GM19193 (cell line): ENCODE results near the gene LSR.

Experiments used
- POLR2A ChIP-seq: IDR thresholded peaks from 4 replicates; pipeline ENCODE4 v1.6.1; 2011; ENCODE audit not compliant: insufficient read depth, insufficient read length; ENCODE audit errors: extremely low read depth

LSR gene

GRCh38 chr19:35229601-35230000, 19.2 kb upstream of the LSR start:
- TF ChIP-seq POLR2A, result no peak

GRCh38 chr19:35231956-35232645, 16.7 kb upstream of the LSR start:
- no peak for TF ChIP-seq POLR2A

GRCh38 chr19:35232912-35233311, 15.9 kb upstream of the LSR start:
- TF ChIP-seq POLR2A, result no peak

- no peak for TF ChIP-seq POLR2A
These were observed 12.0 kb upstream of the LSR start for GRCh38 chr19:35236638-35237400.

- no peak for TF ChIP-seq POLR2A
These were observed 8.5 kb upstream of the LSR start for GRCh38 chr19:35240327-35240726.

GRCh38 chr19:35241417-35241816, 7.4 kb upstream of the LSR start:
- TF ChIP-seq POLR2A, result no peak

GRCh38 chr19:35246466-35247092, 2.2 kb upstream of the LSR start:
- TF ChIP-seq POLR2A, result no peak

- TF ChIP-seq POLR2A, result no peak
These were observed 1.1 kb upstream of the LSR start for GRCh38 chr19:35247526-35248309.

- TF ChIP-seq POLR2A, result no peak
These were observed 495 bp downstream of the LSR start for GRCh38 chr19:35249146-35249847.

- no peak for TF ChIP-seq POLR2A
These were observed 1.3 kb downstream of the LSR start for GRCh38 chr19:35249848-35250711.

- TF ChIP-seq POLR2A, result no peak
These were observed 2.7 kb downstream of the LSR start for GRCh38 chr19:35251456-35251855.

- TF ChIP-seq POLR2A, result no peak
These were observed 4.8 kb downstream of the LSR start for GRCh38 chr19:35253316-35254286.

GRCh38 chr19:35254341-35255297, 5.8 kb downstream of the LSR start:
- TF ChIP-seq POLR2A, result no peak
